SK-N-SH (cell line): ENCODE results near the gene IFNAR1. TPM values are rescaled to one million over a fixed set of nuclear protein-coding genes. Genes with fewer than 3 reads are reported as not detected.

Experiments
- CTCF ChIA-PET: fragments of 300-600, 350-600 bp; formaldehyde crosslinking; extraction: SDS; loops from one replicate; lab custom pipeline; 2021; lab: Yijun Ruan, JAX
- POLR2A ChIA-PET: fragments of 350-600 bp; sonication (Branson Sonifier 250); formaldehyde crosslinking; extraction: SDS; loops from one replicate; lab custom pipeline; 2020; ENCODE audit warnings: antibody characterized with exemption, inconsistent platforms; lab: Yijun Ruan, JAX
- DNase-seq: peaks from one replicate; pipeline ENCODE4 v3.0.0; 2012
- H2AFZ ChIP-seq: fragments of 200-600 bp; sonication (generic); 2 replicates; pipeline ENCODE4 v1.8.1; 2016; ENCODE audit warnings: antibody characterized with exemption, mild to moderate bottlenecking, low read depth
- H3F3A ChIP-seq: fragments of 200-600 bp; sonication (generic); replicated peaks from 2 replicates; pipeline ENCODE3; 2016; ENCODE audit warnings: antibody characterized with exemption, mild to moderate bottlenecking; ENCODE audit not compliant: insufficient read depth
- H3K27ac ChIP-seq, 2 experiments: fragments of 200-500 bp in 1 of 2; fragments of 200-600 bp in 1 of 2; sonication (Bioruptor generic) in 1 of 2; sonication (generic), shearing (Covaris generic) in 1 of 2; 2 replicates each; pipeline versions ENCODE4 v1.5.1 to v1.6.1; 2014 to 2016; ENCODE audit warnings: low read depth in 2 of 2, inconsistent platforms in 1 of 2, low read length in 1 of 2, mild to moderate bottlenecking in 1 of 2, mixed read lengths in 1 of 2
- H3K27me3 ChIP-seq: fragments of 200-600 bp; sonication (generic), shearing (Covaris generic); 2 replicates; pipeline ENCODE4 v1.6.1; 2016; ENCODE audit warnings: mixed run types; ENCODE audit not compliant: insufficient read depth
- H3K36me3 ChIP-seq, 2 experiments: fragments of 200-500 bp in 1 of 2; fragments of 200-600 bp in 1 of 2; sonication (Bioruptor generic) in 1 of 2; sonication (generic) in 1 of 2; replicated peaks in 1 of 2; 2 replicates each; pipeline versions ENCODE3 to v1.5.1; 2014 to 2016; ENCODE audit warnings: low read length in 1 of 2, mild to moderate bottlenecking in 1 of 2; ENCODE audit not compliant: insufficient read depth in 2 of 2, control insufficient read depth in 1 of 2
- H3K4me1 ChIP-seq, 2 experiments: fragments of 200-500 bp in 1 of 2; fragments of 200-600 bp in 1 of 2; sonication (Bioruptor generic) in 1 of 2; sonication (generic), shearing (Covaris generic) in 1 of 2; 2 replicates each; pipeline versions ENCODE4 v1.5.1 to v1.6.1; 2014 to 2016; ENCODE audit warnings: low read depth in 1 of 2, low read length in 1 of 2, mixed run types in 1 of 2; ENCODE audit not compliant: insufficient read depth in 2 of 2, control insufficient read depth in 1 of 2
- H3K4me2 ChIP-seq: fragments of 200-600 bp; sonication (generic), shearing (Covaris generic); 2 replicates; pipeline ENCODE4 v1.6.1; 2017; ENCODE audit warnings: mixed run types
- H3K4me3 ChIP-seq, 2 experiments: fragments of 200-500 bp in 1 of 2; fragments of 200-600 bp in 1 of 2; sonication (Bioruptor generic) in 1 of 2; sonication (generic), shearing (Covaris generic) in 1 of 2; 2 replicates each; pipeline versions ENCODE4 v1.5.1 to v1.8.1; 2014 to 2016; ENCODE audit warnings: low read depth in 2 of 2, inconsistent platforms in 1 of 2, low read length in 1 of 2, mild to moderate bottlenecking in 1 of 2, mixed read lengths in 1 of 2, moderate library complexity in 1 of 2
- H3K79me2 ChIP-seq: fragments of 200-600 bp; sonication (generic); 2 replicates; pipeline ENCODE4 v1.8.1; 2017; ENCODE audit warnings: mild to moderate bottlenecking; ENCODE audit not compliant: insufficient read depth
- H3K9ac ChIP-seq: fragments of 200-600 bp; sonication (generic); 2 replicates; pipeline ENCODE4 v1.6.1; 2017; ENCODE audit warnings: mixed run types
- H3K9me2 ChIP-seq: fragments of 200-600 bp; sonication (generic); 2 replicates; pipeline ENCODE4 v1.6.1; 2017; ENCODE audit warnings: mixed run types
- H3K9me3 ChIP-seq: fragments of 200-600 bp; sonication (generic); 2 replicates; pipeline ENCODE4 v1.6.1; 2017; ENCODE audit warnings: mixed run types, mild to moderate bottlenecking, moderate library complexity
- H4K20me1 ChIP-seq: fragments of 200-600 bp; sonication (generic); 2 replicates; pipeline ENCODE4 v1.6.1; 2017; ENCODE audit warnings: mild to moderate bottlenecking, mixed run types; ENCODE audit not compliant: insufficient read depth
- CHD2 ChIP-seq: fragments of 150-350 bp; IDR thresholded peaks from 2 replicates; pipeline ENCODE4 v1.6.1; 2018; ENCODE audit warnings: low read length; ENCODE audit not compliant: partially characterized antibody
- ELF1 ChIP-seq: IDR thresholded peaks from 2 replicates; pipeline ENCODE4 v1.4.0; 2012
- EP300 ChIP-seq, 2 experiments: IDR thresholded peaks; 2 replicates each; pipeline versions ENCODE4 v1.4.0 to v1.6.1; 2012; ENCODE audit warnings: borderline replicate concordance in 1 of 2, low read depth in 1 of 2, low read length in 1 of 2
- FOSL2 ChIP-seq: IDR thresholded peaks from 2 replicates; pipeline ENCODE4 v1.4.0; 2012; ENCODE audit warnings: low read depth, mild to moderate bottlenecking, moderate library complexity, borderline replicate concordance
- GATA2 ChIP-seq: sonication (generic); formaldehyde crosslinking; IDR thresholded peaks from 2 replicates; pipeline ENCODE4 v1.5.0; 2020; ENCODE audit warnings: mild to moderate bottlenecking, missing genetic modification reagents
- MXI1 ChIP-seq: IDR thresholded peaks from 2 replicates; pipeline ENCODE4 v1.6.1; 2012; ENCODE audit warnings: mild to moderate bottlenecking, low read depth, low read length, improper control_type of control experiment
- NFIC ChIP-seq: IDR thresholded peaks from 2 replicates; pipeline ENCODE4 v1.4.0; 2012; ENCODE audit warnings: borderline replicate concordance
- NRF1 ChIP-seq: IDR thresholded peaks from 2 replicates; pipeline ENCODE4 v1.6.1; 2012; ENCODE audit warnings: low read depth, mild to moderate bottlenecking, low read length
- PBX3 ChIP-seq: IDR thresholded peaks from 2 replicates; pipeline ENCODE4; 2012
- SMC3 ChIP-seq: IDR thresholded peaks from 2 replicates; pipeline ENCODE4 v1.6.1; 2012; ENCODE audit warnings: low read depth, low read length, improper control_type of control experiment
- TCF12 ChIP-seq: IDR thresholded peaks from 2 replicates; pipeline ENCODE4 v1.4.0; 2012
- TEAD4 ChIP-seq: IDR thresholded peaks from 2 replicates; pipeline ENCODE4 v1.4.0; 2012; ENCODE audit warnings: mild to moderate bottlenecking, borderline replicate concordance; ENCODE audit not compliant: insufficient read depth
- USF2 ChIP-seq: fragments of 150-350 bp; IDR thresholded peaks from 2 replicates; pipeline ENCODE4 v1.6.1; 2017; ENCODE audit warnings: antibody characterized with exemption, low read length, low read depth, borderline replicate concordance
- WGBS: methylation state at CpG from one replicate; pipeline ENCODE4 v1.1.6; 2017; ENCODE audit warnings: low lambda C conversion rate; 5-methylcytosine and 5-hydroxymethylcytosine counted together
- polyA plus RNA-seq, 3 experiments: library from polyadenylated mRNA; depleted of rRNA; stranded (reverse); fragments of >200 nt; gene quantifications; 2 replicates each; pipeline ENCODE4 v1.2.3, GENCODE V29; 2012
- TF ChIP-seq, protein P1 (sequence below): fragments of 200-600 bp; sonication (generic); IDR thresholded peaks from 2 replicates; pipeline ENCODE4 v1.6.1; 2017; ENCODE audit warnings: antibody characterized with exemption, mild to moderate bottlenecking, moderate library complexity

The IFNAR1 gene
- polyA plus RNA-seq, 1 of the 3 experiments (the other 2 are of a cell fraction), result 12.2 TPM

GRCh38 chr21:33372582-33372981, 47.8 kb downstream of the IFNAR1 start:
- no peak for TF ChIP-seq PBX3
- no peak for TF ChIP-seq NFIC
- no peak for TF ChIP-seq TCF12
- no peak for TF ChIP-seq ELF1
- TF ChIP-seq, all 33 proteins: peak for 0
- no peak overlapping the region for H3K4me3 ChIP-seq
- H3K36me3 ChIP-seq, result no peaks in the 10 kb centered on the region
- H3K4me2 ChIP-seq, result no peak overlapping the region
- no peaks in the 10 kb centered on the region for H4K20me1 ChIP-seq
- no peaks in the 10 kb centered on the region for H3K9me2 ChIP-seq
- no peak for DNase-seq
- POLR2A ChIA-PET, result no interaction called here
- H3K27me3 ChIP-seq, result no peaks in the 10 kb centered on the region
- peaks cover 9% of the 10 kb centered on the region for H3F3A ChIP-seq
- WGBS, result 94% methylated on average over 10 of the region's 12 CpGs
- 0 out of 2 replicates have a peak, but pooled peaks cover 1% of the 10 kb centered on the region for H3K9me3 ChIP-seq
- no peaks in the 10 kb centered on the region for H3K79me2 ChIP-seq
- no peak overlapping the region for H2AFZ ChIP-seq
- H3K4me1 ChIP-seq, result peaks cover 0 to 10% of the 10 kb centered on the region in 2 experiments; a peak in 1 of 4 replicates
- CTCF ChIA-PET, result interaction anchor here (1.0 to 4.5 kb wide), 2 partner anchors 173 to 175 kb away, joined by 3 to 16 read pairs; no protein-coding TSS in a partner anchor
- H3K27ac ChIP-seq, result no peak overlapping the region
- H3K9ac ChIP-seq, result no peak overlapping the region

GRCh38 chr21:33373451-33373850, 48.7 kb downstream of the IFNAR1 start:
- CTCF ChIA-PET, result interaction anchor here (1.0 to 4.5 kb wide), 3 partner anchors 12 to 176 kb away, joined by 3 to 16 read pairs (median 3); no protein-coding TSS in a partner anchor

DNA sequence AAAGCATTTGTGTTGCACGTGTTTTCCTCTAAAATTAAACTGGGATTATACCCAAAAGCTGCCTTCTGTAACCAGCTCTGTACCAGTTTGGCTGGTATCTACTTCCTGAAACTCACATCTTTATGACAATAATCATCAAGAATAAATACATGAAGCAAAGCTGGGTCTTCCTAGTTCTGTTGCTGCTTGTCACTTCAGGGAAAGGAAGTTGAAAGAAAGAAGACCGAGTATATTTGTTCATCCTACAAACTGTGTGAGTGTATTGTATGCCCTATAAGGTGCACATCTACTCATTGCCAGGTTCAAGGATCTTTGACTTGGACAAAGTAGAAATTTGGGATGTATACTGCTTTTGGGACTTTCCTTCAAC, 49.3 kb downstream of the IFNAR1 start:
- TF ChIP-seq CHD2 (no peak), FOSL2 (no peak), SMC3 (no peak), MXI1 (no peak), PBX3 (no peak), NRF1 (no peak), TEAD4 (no peak)
- TF ChIP-seq, protein P1, sequence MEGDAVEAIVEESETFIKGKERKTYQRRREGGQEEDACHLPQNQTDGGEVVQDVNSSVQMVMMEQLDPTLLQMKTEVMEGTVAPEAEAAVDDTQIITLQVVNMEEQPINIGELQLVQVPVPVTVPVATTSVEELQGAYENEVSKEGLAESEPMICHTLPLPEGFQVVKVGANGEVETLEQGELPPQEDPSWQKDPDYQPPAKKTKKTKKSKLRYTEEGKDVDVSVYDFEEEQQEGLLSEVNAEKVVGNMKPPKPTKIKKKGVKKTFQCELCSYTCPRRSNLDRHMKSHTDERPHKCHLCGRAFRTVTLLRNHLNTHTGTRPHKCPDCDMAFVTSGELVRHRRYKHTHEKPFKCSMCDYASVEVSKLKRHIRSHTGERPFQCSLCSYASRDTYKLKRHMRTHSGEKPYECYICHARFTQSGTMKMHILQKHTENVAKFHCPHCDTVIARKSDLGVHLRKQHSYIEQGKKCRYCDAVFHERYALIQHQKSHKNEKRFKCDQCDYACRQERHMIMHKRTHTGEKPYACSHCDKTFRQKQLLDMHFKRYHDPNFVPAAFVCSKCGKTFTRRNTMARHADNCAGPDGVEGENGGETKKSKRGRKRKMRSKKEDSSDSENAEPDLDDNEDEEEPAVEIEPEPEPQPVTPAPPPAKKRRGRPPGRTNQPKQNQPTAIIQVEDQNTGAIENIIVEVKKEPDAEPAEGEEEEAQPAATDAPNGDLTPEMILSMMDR, result no peak
- H3K9ac ChIP-seq, result no peak overlapping the region
- H3K4me1 ChIP-seq, result peaks cover 0 to 10% of the 10 kb centered on the region in 2 experiments; a peak in 1 of 4 replicates
- CTCF ChIA-PET, result interaction anchor here (1.3 to 4.5 kb wide), 2 partner anchors 13 to 174 kb away, joined by 3 to 16 read pairs; no protein-coding TSS in a partner anchor
- no peak overlapping the region; the same call in 1 of the 2 replicates for H3K4me2 ChIP-seq
- no peaks in the 10 kb centered on the region for H4K20me1 ChIP-seq
- H3K79me2 ChIP-seq, result no peaks in the 10 kb centered on the region
- 48% methylated on average over 2 of the region's 2 CpGs for WGBS
- no peaks in the 10 kb centered on the region for H3K27me3 ChIP-seq
- no peaks in the 10 kb centered on the region for H3K36me3 ChIP-seq
- no peak overlapping the region; the same call in 1 of the 2 replicates for H2AFZ ChIP-seq
- H3K27ac ChIP-seq, result peak overlapping the region in 1 of 2 experiments; percentile 44; a peak in 1 of 4 replicates
- no peak for DNase-seq
- no peaks in the 10 kb centered on the region for H3K9me3 ChIP-seq
- H3F3A ChIP-seq, result peaks cover 9% of the 10 kb centered on the region
- H3K9me2 ChIP-seq, result no peaks in the 10 kb centered on the region
- H3K4me3 ChIP-seq, result no peak overlapping the region
- POLR2A ChIA-PET, result no interaction called here

More at GRCh38 chr21:33373451-33373850, 48.7 kb downstream of the IFNAR1 start:
- no peaks in the 10 kb centered on the region for H3K79me2 ChIP-seq
- H3K27me3 ChIP-seq, result no peaks in the 10 kb centered on the region
- no peak overlapping the region for H3K4me2 ChIP-seq
- no peaks in the 10 kb centered on the region for H4K20me1 ChIP-seq
- H2AFZ ChIP-seq, result no peak overlapping the region
- TF ChIP-seq USF2, result no peak
- TF ChIP-seq GATA2 (CRISPR knock-in tag), result no peak
- no peak for TF ChIP-seq EP300 (IDR thresholded peaks at IDR 0.05; ENCODE audit: borderline replicate concordance in 1 of 2, low read depth in 1 of 2, low read length in 1 of 2)
- TF ChIP-seq, all 33 proteins: peak for 0
- Histone ChIP-seq H3K9me3 (no peaks in the 10 kb centered on the region), H3K9me2 (no peaks in the 10 kb centered on the region), H3F3A (peaks cover 9% of the 10 kb centered on the region), H3K27ac (no peak overlapping the region), H3K9ac (no peak overlapping the region), H3K4me3 (no peak overlapping the region), H3K36me3 (no peaks in the 10 kb centered on the region), H3K4me1 (peaks cover 0 to 10% of the 10 kb centered on the region in 2 experiments; a peak in 1 of 4 replicates)
- no peak for DNase-seq
- WGBS, result 52% methylated on average over 2 of the region's 2 CpGs
- POLR2A ChIA-PET, result no interaction called here
